HG03354 (cell line): ENCODE measurements around the gene DOCK1.

Experiments
- ATAC-seq: cut with Tn5 transposase; IDR thresholded peaks from one replicate; pipeline ENCODE4 v1.9.1; 2021; ENCODE audit warnings: mild to moderate bottlenecking; ENCODE audit not compliant: unreplicated experiment, poor library complexity, severe bottlenecking

The DOCK1 gene

DNA sequence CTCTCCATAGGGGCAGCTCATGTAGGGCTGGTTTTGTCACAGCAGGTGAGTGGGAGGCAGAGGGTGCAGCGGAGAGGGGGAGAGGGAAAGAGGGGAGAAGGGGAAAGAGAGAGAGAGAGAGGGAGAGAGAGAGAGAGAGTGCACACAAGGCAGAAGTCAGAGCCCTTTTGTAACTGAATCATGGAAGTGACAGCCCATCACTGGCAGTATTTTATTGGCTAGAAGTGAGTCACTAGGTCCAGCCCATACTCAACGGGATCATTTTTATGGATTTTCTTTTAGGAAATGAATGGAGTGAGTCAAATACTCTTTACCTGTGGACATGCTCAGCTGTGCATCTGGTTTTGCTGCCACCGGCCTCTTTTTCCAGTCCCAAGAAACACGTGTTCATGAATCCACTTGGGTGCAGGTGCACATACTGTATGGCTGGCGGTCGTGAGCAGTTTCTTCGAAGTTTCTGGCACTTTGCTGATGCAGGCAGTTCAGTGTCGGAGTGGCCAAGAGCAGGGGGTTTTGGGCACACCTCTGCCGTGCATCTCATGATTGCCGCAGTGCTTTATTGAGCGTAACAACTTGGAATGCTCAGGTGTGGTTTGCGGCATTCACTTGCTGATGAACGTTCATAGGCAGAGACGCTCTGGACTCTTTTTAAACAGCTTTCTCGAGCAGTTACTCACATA is 40.3 kb downstream of the DOCK1 start:
- no peak for ATAC-seq

DNA sequence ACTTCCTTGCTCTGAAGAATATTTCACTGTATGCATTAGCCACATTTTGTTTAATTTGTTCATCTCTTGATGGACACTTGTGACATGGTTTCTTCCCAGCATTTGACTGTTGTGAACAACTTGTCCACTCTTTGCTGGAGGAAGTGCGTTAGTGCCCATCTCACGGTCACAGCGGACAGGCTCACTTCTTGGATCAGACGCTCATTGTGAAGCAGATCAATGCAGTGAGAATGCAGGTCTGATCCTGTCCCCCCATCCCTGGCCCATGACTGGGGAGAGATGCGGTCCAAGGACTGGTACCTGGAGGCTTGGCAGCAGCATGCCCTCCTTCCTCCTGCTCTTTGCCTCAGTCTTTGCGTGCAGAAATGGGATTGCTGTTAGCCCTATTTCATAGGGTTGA is 41.5 kb downstream of the DOCK1 start:
- ATAC-seq, result no peak

DNA sequence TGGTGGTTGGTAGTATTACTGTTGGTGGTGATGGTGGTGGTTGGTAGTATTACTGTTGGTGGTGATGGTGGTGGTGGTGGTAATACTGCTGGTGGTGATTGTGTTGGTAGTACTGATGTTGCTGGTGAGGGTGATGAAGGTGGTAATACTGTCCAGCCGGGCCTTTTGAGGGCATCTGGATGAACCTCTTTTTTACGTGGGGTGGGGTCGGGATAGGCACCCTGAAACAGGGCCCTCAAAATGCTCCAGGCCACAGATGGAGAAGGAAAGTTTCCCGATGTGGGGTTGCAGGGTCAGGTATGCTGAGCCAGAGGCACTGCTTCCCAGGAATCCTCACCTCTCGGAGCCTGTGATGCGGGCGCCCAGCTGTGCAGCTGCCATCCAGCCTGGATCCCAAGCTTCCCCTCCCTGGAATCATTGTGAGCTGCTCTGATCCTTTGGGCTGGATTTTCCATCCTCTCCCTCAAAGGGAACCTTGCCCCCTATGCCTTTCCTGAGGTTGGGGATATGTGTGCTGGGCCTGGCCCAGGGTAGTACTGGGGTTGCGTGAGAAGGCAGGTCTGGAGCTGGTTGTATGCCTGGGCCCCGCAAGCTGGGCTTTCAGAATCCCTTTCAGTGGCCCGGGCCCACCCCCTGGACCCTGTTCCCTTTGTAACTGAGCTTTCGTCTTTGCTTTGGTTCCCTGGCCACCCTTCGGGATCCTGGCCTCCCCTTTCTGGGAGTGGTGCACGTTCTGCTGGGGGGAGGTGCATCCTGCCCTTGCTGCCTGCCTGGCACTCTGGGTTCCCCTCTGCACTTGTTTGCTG is 43.3 kb downstream of the DOCK1 start:
- no peak for ATAC-seq

DNA sequence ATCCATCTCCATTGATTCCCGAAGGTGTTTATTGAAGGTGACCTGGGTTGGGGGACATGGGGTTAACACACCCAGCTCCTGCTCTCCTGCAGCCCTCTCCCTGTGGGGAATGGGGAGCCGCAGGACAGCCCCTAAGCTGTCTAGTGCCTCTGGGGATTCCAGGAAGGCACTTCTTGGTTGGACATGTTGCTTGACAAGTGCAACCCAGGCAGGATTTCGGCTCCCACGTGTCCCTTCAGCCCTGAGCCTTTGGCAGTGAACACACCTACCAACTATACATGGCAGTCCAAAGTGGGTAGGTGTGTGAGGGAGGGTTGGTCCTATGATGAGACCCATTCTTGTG is 43.9 kb downstream of the DOCK1 start:
- no peak for ATAC-seq

DNA sequence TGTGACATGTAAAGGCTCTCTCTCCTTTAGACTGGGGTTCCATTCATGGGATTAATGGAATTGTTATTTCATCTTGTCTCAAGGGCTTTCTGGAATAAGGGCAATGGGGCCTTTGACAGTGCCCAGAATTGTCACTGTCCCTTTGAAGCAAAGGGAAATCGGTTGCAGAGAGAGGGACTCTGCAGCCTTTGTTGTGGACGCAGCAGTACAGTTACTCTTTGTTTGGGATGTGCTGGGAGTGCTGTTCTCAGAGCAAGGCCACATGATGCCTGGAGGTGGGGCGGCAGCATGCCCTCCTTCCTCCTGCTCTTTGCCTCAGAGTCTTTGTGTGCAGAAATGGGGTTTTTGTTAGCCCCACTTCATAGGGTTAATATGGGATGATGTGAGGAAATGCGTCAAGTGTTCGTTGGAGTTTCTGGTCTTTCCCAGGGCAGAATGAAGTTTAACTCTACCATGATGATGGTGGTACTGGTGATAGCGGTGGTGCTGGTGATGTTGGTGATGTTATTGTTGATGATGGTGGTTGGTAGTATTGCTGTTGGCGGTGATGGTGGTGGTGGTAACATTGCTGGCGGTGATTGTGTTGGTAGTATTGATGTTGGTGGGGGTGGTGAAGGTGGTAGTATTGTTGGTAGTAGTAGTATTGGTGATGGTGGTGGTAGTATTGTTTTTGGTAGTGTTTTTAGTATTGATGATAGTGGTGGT is 45.3 kb downstream of the DOCK1 start:
- no peak for ATAC-seq

DNA sequence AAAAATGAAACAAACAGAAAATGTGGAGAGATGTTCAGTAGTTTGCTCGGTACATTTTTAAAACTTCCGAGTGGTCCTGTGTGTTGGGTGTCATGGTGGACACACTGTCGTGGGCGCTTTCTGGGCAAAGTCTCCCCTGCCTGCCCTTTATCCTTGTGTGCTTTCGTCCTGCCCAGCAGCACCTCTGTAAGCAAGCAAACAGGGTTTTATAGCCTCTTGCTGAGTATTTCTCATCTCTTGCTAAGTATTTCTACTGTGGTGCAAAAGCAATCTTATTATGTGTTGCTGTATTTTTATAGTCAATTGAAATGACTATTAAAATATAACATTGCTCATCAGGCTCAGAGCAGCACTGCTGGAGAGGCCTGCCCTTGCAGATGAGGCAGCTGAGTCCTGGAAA is 48.7 kb downstream of the DOCK1 start:
- ATAC-seq, result no peak

DNA sequence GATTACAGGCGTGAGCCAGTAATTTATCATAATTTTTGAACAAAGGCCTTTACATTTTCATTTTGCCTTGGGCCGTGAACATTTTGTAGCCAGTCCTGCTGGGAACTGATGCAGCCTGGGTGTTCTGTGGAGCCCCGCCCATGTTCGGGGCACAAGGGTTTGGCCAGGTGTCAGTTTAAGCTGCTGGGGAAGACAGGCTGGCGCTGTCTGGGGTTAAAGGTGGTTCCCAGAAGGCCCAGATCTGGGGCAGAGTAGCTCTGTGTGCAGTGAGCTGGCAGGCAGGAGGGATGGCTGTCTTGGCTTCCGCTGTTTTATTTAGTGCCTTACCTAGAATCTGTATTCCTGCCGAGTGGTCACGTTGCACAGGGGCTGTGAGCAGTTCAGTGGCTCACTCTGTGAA is 50.2 kb downstream of the DOCK1 start:
- ATAC-seq, result no peak

DNA sequence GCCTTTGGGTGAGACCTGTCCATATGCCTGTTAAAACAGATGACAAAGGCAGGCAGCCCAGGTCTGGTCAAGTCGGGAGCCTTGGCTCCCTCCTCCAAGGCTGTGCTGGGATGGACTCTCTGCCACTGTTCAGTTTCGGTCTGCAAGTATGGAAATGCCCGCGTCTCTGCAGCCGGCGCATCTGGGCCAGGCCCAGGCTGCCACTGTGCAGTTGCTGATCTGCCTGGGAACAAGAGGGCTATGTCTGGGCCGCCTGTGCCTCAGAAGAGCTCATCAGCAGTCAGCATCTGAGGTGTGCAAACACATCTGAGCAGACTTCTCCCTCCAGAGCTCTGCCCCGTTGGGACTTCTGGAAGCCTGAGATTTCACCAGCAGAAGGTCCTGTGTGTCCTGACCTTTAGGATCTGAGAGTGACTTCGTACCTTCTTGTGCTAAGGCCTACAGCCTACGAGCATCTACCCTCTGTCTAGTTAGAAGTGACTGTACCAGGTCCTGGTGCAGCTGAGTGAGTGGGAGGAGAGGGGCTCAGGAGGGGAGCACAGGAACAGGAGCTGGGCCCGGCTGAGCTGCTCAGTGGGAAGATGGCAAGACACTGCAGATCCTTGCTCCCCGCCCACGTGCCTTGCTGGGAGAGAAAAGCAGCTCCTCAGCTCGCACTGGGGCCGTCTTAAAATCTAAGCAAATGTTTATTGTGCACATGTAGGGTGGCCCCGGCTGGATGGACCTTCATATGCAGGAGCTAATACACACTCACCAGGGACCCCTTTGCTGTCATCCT is 50.9 kb downstream of the DOCK1 start:
- ATAC-seq, result no peak

DNA sequence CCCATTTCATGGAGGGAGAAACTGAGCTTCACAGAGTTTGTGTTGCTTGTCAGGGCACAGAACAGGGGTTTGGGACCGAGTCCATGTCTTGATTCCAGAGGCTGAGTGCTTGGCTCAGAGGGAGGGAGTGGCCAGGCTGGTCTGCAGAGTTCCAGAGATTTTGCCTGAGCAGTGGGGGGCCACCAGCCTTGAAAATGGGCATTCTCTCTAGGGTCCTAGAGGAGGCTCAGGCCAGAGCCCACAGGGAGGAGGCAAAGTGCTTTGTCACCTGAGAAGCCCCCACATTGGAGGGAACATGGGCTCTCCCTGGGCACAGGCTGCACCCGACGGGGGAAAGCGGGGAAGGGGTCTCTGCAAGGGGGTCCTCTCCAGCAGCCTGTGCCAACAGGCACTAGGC is 51.5 kb downstream of the DOCK1 start:
- no peak for ATAC-seq

DNA sequence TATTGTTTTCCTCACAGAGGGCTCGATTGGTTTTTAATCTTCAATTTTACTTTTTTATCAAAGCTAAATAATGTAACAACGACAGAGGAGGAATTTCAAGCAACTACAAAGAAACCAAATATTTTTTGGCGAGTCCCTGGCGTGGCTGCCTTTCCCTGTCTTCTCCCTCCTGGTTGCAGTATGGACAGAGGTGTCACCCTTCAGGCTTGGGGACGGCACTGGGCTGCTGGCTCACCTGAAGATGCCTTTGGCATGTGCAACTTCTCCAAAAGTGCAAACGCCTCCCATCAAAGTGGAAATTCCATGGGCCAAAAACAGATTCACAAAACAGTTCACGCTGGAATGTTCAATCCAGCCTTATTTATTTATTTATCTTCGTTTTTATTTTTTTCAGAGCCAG is 51.9 kb downstream of the DOCK1 start:
- no peak for ATAC-seq

DNA sequence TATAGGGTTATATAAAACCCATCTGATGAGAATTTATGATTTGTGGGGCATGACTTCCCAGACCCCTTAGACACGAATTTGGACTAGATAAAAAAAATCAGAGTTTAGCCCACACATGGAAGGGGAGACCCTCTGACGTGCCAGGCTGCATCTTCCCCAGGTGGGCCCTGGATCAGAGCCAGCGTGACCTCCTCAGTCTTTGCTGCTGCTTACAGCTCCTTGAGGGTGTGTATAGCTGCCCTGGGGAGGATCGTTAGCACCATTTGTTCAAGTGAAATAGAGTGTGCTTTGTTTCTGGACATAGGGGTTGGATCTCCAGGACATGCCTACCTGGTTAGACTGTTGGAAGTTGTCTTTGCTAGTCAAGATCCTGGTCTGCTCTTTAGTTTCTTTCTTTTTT is 54.2 kb downstream of the DOCK1 start:
- ATAC-seq, result no peak

DNA sequence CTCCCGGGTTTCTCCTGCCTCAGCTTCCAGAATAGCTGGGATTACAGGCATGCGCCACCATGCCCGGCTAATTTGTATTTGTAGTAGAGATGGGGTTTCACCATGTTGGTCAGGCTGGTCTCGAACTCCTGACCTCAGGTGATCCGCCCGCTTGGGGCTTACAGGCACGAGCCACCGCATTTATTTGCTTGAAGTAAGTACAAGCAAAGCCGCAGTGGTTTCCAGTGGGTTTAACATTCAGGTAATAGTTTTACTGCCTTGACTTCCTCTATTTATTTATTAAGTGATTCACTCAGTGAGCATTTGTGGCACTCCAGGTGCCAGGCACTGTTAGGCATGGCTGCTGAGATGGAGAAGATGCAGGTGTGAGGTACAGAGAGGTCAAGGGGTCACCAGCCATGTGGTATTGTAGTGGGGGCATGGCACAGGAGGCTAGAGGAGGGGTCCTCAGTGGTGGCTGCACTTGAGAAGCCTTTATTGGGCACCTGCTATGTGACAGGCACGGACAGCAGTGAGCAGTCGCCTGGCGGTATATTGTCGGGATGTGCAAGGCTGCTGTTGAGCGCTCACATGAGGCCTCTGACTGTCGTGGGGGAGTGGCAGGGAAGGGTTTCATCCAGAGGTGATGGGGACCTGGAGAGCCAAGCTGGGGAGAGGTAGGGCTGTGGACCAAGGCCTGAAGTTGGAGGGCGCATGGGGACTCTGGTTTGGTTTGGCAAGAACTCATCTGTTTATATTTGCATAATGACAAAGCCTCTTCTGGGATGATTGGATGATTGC is 54.9 kb downstream of the DOCK1 start:
- no peak for ATAC-seq

DNA sequence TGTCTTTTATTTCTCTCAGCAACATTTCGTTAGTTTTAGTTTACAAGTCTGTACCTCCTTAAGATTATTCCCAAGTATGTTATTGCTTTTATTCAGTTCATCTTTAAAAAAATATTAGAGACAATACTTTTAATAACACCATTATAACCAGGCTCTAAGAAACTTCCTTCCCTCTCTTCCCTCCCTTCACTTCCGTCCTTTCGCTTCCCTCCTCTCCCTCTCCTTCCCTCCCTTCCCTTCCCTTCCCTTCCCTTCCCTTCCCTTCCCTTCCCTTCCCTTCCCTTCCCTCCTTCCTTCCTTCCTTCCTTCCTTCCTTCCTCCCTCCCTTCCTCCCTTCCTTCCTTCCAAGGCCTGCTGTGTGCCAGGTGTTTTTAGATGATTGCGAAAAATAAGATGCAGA is 58.1 kb downstream of the DOCK1 start:
- no peak for ATAC-seq

DNA sequence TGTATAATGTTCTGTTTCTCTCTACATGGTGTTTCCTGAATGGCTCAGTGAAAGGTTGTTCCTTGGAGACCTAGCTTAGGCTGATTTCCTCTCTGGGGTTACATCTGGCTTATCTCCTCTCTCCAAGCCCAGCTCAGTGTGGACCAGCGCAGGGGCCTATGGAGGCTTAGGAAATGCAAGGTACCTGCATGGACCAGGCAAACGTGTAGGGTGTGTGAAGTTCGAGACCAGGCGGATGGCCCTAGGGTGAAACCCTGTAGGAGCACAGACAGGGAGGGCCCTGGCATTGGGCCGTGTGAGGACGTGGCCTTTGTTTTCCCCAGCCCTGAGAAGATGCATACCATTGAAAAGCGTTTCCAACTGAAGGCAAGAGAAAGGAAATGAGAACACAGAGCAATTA is 59.0 kb downstream of the DOCK1 start:
- no peak for ATAC-seq

DNA sequence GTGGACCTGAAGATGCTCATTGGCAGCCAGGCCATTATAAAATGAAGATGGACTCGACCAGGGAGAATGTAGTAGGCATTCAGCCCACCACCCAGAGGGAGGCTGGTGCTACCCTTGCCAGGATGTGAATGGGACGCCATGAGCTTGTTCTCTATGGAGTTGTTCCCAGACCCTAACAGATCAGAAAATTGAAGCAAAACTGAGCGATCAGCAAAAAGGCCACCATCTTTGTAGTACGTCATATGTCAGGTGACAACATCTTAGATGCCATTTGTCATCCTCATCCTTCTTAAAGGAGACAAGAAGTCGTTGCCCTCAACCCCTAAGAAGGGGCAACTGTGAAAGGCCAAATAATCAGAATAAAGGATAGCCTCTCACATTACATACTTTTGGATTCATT is 61.7 kb downstream of the DOCK1 start:
- ATAC-seq, result no peak

DNA sequence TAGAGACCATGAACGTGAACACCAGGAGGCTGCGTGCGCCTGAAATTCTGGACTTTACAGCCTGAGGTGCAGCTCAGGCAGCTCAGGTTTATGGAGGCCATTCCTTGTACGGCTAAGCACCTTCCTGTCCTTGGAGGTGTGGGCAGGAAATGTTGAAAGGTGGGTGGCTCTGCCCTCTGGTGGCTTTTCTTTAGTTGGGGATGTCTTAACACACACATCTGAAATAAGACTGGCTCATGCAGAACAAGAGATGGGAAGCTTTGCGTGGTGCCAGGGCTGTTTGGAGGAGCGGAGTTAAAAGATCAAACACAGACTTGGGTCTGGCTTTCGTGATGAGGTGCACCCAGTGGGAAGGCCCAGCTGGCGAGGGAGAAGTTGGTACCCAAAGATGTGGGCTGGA is 64.1 kb downstream of the DOCK1 start:
- no peak for ATAC-seq

DNA sequence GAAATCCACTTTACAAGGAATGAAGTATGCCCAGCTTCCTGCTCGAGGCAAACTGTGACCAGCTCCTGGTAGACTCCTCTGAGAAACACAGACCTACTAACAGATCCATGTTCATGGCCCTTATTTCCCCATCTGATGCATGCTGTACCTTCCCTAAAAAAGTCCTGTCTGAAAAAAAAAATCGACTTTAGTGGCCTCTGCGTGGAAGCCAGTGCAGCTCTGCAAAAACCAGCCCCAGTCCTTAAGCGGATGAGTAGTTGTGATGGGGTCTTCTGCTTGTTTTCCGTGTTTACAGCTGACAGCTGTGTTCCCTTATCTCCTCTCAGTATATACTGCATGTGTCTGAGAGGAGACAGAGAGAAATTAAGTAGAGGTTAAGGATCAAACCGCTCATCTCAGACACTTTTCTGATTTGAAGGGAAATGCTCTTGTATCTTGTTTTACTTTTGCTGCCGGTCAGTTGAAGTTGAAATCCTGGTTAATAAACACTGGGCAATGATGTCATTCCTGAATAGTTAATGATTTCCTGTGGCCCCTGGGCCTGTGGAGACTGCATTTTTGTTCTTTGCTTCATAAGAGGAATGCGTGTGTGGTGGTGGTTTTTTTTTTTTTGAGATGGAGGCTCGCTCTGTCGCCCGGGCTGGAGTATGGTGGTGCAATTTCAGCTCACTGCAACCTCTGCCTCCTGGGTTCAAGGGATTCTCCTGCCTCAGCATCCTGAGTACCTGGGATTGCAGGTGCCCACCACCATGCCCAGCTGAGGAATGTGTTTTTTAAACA is 67.6 kb downstream of the DOCK1 start:
- ATAC-seq, result no peak

DNA sequence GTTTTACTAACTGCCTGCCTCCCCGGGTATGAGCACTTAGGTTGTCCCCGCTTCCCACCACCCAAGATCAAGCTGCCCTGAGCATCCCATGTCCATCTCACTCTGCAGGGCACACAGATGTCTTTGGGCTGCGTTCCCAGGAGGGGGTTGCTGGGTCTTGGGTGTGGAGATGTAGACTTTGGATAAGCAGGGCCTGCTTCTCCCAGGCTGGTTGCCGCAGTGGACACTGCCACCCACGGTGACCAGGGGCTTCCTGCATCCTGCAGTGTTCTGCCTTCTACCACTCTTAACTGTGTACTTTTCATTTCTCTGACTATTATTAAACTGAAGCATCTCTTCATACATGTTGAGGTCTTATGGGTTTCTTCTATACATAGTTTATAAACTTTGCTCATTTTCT is 70.0 kb downstream of the DOCK1 start:
- ATAC-seq, result no peak

DNA sequence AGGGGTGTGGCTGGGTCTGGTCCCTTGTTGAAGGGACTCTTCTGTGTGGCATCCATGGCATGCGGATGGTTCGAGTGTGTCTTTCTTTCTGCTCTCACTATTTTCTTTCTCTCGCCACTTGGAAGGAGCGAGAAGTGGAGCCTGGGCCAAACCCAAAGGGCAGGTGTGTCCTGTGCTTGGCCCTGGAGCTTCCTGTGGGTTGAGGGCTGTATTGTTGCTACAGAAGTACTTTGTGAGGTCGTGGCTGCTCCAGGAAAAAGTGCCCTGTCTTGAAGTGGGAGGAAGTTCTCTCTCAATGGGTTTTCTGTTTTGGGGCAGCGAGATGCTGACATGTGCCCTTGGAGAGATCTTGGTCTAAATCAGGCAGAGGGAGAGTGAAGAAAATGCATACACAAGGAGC is 72.0 kb downstream of the DOCK1 start:
- no peak for ATAC-seq
